ENCODE results near the gene GRK5. TPM values are rescaled to one million over a fixed set of nuclear protein-coding genes. Genes with fewer than 3 reads are reported as not detected.

The GRK5 gene
- total RNA-seq = 10 to 100 TPM; 37.6 to 54.3 (median 47.9) TPM
- 22.9 TPM for total RNA-seq (2013)

GRCh38 chr10:119207366-119207666 is at the start of gene GRK5:
Gene GRK5 (plus strand): TSS chr10:119207571. CDS start chr10:119207918, 347 bp downstream.
- Histone ChIP-seq H3K27me3 (ENCODE audit: control insufficient read depth, insufficient read depth, low read length) (no peaks in the 10 kb centered on the region), H3K27ac (ENCODE audit: low read length) (peak within 1 kb of the TSS; percentile 70), H3K9me3 (ENCODE audit: control insufficient read depth, insufficient read depth, low read length) (no peaks in the 10 kb centered on the region), H3K4me1 (ENCODE audit: control insufficient read depth, insufficient read depth, low read length) (peaks cover 34% of the 10 kb centered on the region), H3K36me3 (ENCODE audit: control insufficient read depth, insufficient read depth, low read length) (no peaks in the 10 kb centered on the region), H3K4me3 (ENCODE audit: low read length) (peak within 1 kb of the TSS; percentile 47)
- peak within 1 kb of the TSS; percentile 95 for H3K4me3 Mint-ChIP-seq
- no peaks in the 10 kb centered on the region for H3K36me3 Mint-ChIP-seq
- peaks cover 45 to 47% of the 10 kb centered on the region in 2 donors for H3K4me1 Mint-ChIP-seq
- intact Hi-C loops (cut with micrococcal nuclease) = loop anchor here (2.0 kb wide), 2 partner anchors 29 to 99 kb away; partner anchors contain the start of gene PRDX3
- ATAC-seq (peak; percentile 79 to 92 (median 84)), DNase-seq (peak; percentile 91 to 99)
- peak within 1 kb of the TSS; percentile 94 for H3K27ac Mint-ChIP-seq
- WGBS (ENCODE audit: insufficient coverage) = under 1% methylated on average over 29 of the region's 34 CpGs
- no peaks in the 10 kb centered on the region for H3K27me3 Mint-ChIP-seq (ENCODE audit: low read depth in 2 of 2)
- TF ChIP-seq CTCF (IDR thresholded peaks at IDR 0.05) = no peak
- no peaks in the 10 kb centered on the region for H3K9me3 Mint-ChIP-seq

DNA sequence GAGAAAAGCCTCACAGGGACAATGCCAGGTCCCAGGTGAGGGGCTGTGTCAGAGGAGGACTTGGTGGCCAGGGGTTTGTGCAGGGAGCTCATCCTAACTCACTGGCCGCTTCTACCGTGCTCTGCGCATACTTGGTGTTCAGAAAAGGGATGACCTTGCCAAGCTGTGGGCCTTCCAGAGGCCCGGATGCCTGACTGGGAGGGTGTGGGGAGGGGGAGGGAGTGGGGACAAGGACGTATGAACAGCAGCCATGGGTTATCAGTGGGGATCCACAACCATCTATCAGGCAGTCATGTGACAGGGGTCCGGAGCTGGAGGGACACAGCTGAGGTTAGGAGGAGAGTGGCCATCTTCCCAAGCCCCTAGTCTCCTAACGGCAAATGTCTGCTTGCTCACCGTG is 48.0 kb upstream of the GRK5 start:
- H3K27ac ChIP-seq (ENCODE audit: low read length) = no peak overlapping the region
- Mint-ChIP-seq H3K36me3 (no peaks in the 10 kb centered on the region), H3K4me1 (no peaks in the 10 kb centered on the region), H3K9me3 (no peaks in the 10 kb centered on the region), H3K4me3 (no peak overlapping the region), H3K27ac (no peak overlapping the region), H3K27me3 (ENCODE audit: low read depth in 2 of 2) (no peaks in the 10 kb centered on the region)
- H3K4me3 ChIP-seq (ENCODE audit: low read length) = no peak overlapping the region
- H3K27me3 ChIP-seq (ENCODE audit: control insufficient read depth, insufficient read depth, low read length) = no peaks in the 10 kb centered on the region
- H3K9me3 ChIP-seq (ENCODE audit: control insufficient read depth, insufficient read depth, low read length) = no peaks in the 10 kb centered on the region
- no peak for DNase-seq
- peaks cover under 1% of the 10 kb centered on the region for H3K4me1 ChIP-seq (ENCODE audit: control insufficient read depth, insufficient read depth, low read length)
- H3K36me3 ChIP-seq (ENCODE audit: control insufficient read depth, insufficient read depth, low read length) = peaks cover 29% of the 10 kb centered on the region
- TF ChIP-seq CTCF (IDR thresholded peaks at IDR 0.05) = no peak
- 91% methylated on average over 8 of the region's 8 CpGs for WGBS (ENCODE audit: insufficient coverage)
- intact Hi-C loops (cut with micrococcal nuclease) = no loop called here
- no peak for ATAC-seq

GRCh38 chr10:119161680-119162451 is 45.5 kb upstream of the GRK5 start:
- intact Hi-C loops (cut with micrococcal nuclease) = no loop called here
- no peaks in the 10 kb centered on the region for H3K27me3 ChIP-seq (ENCODE audit: control insufficient read depth, insufficient read depth, low read length)
- ATAC-seq (no peak), DNase-seq (no peak)
- TF ChIP-seq CTCF (IDR thresholded peaks at IDR 0.05) = no peak
- no peaks in the 10 kb centered on the region for H3K9me3 ChIP-seq (ENCODE audit: control insufficient read depth, insufficient read depth, low read length)
- no peak overlapping the region for H3K27ac Mint-ChIP-seq
- H3K36me3 ChIP-seq (ENCODE audit: control insufficient read depth, insufficient read depth, low read length) = peaks cover 14% of the 10 kb centered on the region
- H3K4me1 Mint-ChIP-seq = peaks cover 12 to 15% of the 10 kb centered on the region in 2 donors
- whole genome bisulfite sequencing (ENCODE audit: insufficient coverage) = 95% methylated on average over 11 of the region's 11 CpGs
- no peaks in the 10 kb centered on the region for H3K27me3 Mint-ChIP-seq (ENCODE audit: low read depth in 2 of 2)
- no peak overlapping the region for H3K27ac ChIP-seq (ENCODE audit: low read length)
- H3K9me3 Mint-ChIP-seq = no peaks in the 10 kb centered on the region
- H3K4me3 ChIP-seq (ENCODE audit: low read length) = no peak overlapping the region
- H3K4me1 ChIP-seq (ENCODE audit: control insufficient read depth, insufficient read depth, low read length) = peaks cover 18% of the 10 kb centered on the region
- no peak overlapping the region for H3K4me3 Mint-ChIP-seq
- H3K36me3 Mint-ChIP-seq = no peaks in the 10 kb centered on the region

Measured in natural killer cell (primary cell).